Measurements from ENCODE around the gene DAGLB.

DNA sequence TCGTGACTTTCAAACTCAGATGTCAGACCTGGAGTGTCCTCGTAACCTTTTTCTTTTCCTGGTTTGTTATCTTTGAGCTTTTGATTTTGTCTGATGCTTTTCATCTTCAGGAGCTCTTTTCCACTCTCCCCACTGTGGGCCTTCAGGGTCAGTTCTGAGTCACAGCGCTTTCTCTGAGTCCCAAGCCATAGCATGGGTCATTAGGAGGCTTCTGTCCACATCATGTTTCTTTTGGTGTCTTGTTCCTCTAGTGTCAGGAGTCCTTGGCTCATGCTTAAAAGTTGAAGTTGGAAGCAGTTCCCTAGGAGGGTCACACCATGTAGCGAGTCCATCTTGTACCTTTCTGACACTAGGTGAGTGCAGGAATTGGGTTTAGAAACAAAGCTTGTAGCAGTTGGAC is 40.3 kb downstream of the DAGLB start:
- TF ChIP-seq CTCF (IDR thresholded peaks at IDR 0.05) (no peak), EP300 (IDR thresholded peaks at IDR 0.05) (no peak), POLR2A (IDR thresholded peaks at IDR 0.05; ENCODE audit: low read depth) (no peak)
